ENCODE measurements around the gene NPHP1.
"Not testable (repeated sequence)": the region's sequence is repeated elsewhere in the genome, so short reads cannot be mapped to it uniquely, and the experiment has no call there.

NPHP1 gene

DNA sequence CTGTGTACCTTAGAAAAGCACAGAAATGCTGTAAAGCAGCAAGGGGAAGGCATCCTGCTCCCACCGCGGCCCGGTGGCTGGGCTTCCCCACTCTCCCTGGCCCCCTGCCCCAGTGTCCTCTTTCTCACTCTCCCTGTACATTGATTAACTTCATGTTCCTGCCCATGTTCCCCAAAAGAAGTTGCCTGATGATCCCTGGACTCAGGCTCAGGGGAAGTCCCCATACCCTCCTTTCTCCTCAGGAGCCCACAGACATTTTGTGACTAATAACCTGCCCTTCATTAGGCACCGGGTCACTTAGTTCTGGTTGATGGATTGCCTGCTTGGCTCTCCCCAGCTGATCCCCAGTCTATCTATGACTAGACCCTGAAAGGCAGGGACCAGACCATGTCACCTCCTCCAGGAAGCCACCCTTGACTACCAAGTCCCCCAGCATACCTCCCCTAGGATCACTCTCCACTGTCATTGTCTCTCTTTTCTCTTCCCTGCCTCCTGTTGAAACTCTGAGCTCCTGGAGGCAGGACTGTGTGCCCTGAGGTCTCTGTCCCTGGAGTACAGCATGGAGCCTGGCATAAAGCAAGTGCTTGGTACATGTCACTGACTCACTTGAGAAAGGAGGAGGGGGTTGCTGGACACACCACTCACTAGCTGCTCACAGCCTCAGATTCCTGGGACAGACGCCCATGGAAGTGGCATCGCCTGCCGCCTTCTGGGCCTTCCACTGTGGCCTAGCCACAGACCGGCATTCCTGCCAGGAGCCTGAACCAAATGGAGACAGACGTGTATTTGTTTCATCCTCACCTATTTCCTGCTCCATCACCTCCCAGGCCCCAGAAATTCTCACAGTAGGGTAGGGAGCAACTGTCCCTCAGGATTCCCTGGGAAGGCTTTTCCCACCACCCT, 102.7 kb downstream of the NPHP1 start:
- DNase-seq: no peak

DNA sequence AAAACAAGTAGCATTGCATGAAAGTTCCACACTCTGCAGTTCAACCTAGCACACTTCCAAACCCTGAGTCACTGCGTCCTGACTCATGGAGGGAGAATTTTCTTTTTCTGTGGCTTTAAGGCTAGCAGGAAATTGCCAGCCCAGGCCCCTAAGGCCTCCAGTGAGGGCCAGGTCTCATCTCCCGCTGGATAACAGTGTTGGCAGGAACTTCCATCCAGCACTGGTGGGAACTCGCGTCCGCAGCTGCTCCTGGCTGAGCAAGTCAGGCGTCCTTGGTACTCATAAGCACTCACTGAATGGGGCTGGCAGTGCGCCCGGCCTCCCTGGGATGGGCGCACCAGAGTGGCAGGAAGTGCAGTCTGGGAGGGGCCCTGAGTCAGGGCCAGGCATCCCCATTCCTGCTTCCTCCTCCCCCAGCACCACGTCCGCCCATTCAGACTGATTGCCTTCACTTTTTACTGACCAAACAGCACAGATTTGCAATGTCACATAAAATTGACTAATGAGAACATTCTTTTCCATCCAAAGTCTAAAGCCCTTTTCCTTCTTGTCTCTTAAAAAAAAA, 103.5 kb downstream of the NPHP1 start:
- DNase-seq: no peak

GRCh38 chr2:110100880-110101279, 103.9 kb downstream of the NPHP1 start:
- not testable (repeated sequence) for DNase-seq

- no peak for DNase-seq
These were observed 104.3 kb downstream of the NPHP1 start for GRCh38 chr2:110100480-110100879.

DNA sequence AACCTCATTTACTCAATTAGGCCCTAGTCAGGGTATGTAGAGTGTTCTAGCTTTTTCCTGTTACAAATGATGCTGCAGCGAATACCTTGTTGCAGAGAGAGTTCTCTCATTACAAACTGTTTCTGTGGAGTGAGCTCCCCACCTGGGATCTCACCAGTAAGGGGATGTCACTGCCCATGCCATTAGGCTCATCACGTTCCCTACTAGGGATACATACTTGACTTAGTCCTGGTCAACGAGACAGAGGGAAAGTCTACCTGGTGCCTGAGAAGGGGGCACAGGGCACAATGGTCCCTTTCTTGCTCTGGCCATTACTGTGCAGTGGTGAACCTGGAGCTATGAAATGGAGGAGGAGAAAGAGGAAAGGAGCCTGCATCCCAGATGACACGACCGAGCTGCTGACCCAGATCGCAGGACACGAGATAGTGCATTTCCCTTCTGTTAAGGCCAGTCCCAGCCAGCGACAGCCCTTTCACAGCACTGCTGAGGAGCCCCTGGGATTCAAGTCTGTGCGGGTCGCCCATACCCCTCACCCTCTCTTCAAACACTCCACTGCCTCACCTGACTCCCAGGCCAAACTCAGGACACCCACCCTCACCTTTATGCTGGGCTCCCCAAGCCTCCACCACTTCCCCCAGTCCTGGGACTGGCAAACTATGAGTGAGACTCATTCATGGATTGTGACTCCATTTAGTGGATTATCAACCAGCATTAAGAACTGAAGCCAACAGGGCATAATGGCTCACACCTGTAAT, 105.2 kb downstream of the NPHP1 start:
- no peak for DNase-seq

DNA sequence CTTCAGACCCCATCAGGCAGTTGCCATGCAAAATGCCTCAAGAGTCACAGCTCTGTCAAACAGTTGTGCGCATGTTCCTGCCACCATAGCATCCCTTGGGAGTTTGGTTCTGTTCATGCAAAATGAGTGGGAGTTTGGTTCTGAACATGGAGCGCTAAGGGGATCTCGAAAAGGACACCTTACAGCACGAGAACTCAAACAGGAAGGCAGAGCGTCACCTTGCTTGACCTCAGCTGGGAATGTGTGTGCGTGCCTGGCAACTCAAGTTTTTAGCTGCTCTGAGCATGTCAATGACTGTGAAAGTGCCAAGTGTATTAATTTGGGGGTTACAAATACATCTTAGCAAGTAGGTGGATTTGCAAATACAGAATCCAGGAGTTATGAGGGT, 105.8 kb downstream of the NPHP1 start:
- DNase-seq: no peak

- DNase-seq: no peak
These were observed 107.2 kb downstream of the NPHP1 start for GRCh38 chr2:110097506-110098220.

DNA sequence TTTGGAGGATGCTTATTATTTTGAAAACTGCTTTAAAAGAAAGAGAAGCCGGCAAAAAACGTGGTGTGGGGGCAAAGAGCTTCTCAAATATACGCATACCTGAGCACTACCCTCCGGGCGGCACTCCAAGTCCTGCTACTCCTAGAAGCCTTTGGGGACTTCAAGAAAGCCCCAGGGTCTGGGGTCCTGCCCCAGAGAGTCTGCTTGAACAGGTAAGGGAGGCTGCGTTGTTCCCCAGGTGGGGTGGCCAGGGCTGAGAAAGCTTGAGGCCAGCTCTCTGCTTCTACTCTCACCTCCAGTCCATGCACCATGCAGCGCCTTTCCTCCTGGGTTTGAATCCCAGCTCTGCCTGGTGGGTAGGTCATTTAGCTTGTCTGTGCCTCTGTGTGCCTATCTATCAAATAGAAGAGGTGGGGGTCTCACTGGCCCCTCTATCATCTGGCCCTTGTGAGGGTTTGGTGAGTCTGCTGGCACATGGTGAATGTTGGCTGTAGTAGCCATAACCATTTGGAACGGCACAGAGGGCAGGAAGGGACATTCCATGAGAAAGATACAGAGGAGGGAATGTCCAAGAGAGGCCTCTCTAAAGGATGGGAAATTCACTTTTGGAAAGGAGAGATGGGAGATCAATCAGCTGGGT, 108.7 kb downstream of the NPHP1 start:
- DNase-seq: no peak

DNA sequence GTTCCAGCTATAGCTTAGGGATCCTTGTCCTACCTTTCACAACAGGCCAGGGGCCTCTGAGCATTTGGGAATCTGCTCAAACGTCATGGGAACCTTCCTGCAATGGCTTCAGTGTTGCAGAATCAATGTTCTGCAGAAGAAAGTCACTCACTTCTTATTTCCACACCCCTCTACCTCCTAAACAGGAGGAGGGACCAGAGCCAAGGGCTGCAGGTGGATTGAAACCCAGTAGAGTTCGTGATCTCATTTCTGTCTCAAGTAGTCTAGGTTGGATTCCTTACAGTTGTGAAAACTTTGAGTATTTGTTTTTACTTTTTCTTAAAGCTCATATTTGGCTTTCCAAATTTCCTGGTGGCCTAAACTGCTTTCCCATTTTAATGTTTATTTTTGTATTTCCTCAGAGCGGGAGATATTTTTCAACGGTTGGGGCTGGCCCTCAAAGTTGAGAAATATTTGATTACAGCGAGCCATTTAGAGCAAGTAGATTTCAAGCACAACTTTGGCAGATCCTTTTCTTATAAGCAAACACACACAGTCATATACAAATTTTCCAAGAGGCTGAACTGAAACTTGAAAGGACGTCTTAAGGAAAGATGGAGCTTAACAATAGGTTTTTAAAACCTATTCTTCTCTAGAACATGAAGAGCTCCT, 109.8 kb downstream of the NPHP1 start:
- not testable (repeated sequence) for DNase-seq

DNA sequence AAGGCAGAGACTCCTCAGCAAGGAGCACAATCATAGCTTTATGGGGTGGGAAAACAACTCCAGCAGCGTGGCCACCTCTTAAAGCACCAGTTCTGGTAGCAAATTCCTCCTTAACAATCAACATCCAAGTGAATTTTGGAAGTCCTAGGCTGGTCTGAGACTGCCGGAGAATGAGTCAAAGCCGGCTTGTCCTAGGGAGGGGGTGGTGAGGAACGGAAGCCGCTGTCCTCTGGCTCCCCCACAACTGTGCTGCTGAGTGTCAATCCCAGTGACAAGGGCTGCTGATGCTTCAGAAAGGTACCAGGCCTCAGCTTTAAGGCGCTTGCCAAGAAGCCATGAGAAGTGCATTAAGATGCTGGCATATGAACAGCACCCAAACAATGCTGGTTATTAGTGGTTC, 110.9 kb downstream of the NPHP1 start:
- not testable (repeated sequence) for DNase-seq

DNA sequence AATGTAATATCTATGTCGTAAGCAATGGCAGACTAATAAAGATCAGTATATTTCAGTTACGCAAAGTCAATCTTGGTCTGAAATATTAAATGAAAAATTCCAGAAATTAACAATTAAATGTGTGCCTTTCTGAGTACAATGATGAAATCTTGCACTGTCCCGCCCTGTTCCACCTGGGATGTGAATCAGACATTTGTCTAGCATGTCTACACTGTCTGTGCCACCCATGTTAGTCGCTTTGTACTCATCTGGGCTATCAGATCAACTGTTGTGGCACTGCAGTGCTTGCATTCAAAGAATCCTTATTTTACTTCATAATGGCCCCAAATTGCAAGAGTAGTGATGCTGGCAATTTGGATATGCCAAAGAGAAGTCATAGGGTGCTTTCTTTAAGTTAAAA, 114.6 kb downstream of the NPHP1 start:
- not testable (repeated sequence) for DNase-seq

DNA sequence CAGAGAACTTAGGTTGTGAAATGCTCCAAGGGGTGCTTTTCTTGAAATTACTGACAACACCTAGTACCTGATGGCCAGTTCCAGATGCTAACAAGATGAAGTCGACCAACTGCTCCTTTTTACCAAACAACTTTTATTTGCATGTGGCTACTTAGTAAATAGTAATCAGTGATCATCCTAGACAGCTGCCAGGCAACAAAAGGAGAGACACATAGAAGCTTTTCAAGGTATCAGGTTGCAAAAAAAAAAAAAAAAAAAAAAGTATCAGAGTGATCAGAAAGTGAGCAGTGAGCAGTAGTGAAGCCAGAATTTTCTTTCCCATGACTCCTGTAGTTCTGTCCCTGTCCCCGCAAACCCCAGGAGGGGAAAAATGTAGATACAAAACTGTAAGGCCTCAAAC, 121.1 kb downstream of the NPHP1 start:
- DNase-seq: not testable (repeated sequence)

DNA sequence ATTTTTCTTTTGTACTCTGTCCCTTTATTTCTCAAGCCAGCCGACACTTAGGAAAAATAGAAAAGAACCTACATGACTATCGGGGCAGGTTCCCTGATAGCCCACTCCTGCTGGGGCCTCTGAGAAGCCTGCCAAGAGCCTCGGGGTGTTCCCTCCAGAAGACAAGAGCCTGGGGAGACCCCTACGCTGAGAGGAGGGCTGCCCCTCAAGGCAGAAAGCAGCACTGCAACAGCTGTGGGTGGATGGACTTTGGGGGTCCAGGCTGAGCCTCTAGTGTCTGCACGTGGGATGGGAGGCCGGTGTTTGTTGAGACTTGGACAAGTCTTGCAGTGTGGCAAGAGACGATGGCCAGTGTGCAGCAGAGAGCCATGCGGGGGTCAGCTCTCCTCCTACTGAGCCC, 121.7 kb downstream of the NPHP1 start:
- DNase-seq: not testable (repeated sequence)

- not testable (repeated sequence) for DNase-seq
These were observed 126.7 kb downstream of the NPHP1 start for GRCh38 chr2:110078104-110078503.

- DNase-seq: not testable (repeated sequence)
These were observed 128.9 kb downstream of the NPHP1 start for GRCh38 chr2:110075896-110076295.
